ENCODE results near the gene DPYSL5.

DPYSL5 gene

GRCh38 chr2:26845021-26845420 is 2.9 kb upstream of the DPYSL5 start:
- 70% methylated on average over 6 of the region's 8 CpGs for WGBS (ENCODE audit: insufficient coverage)
- H3K4me3 ChIP-seq (ENCODE audit: control insufficient read depth in 1 of 7, extremely low read depth in 1 of 7, insufficient read depth in 4 of 7, low read depth in 2 of 7, low read length in 6 of 7): no peak overlapping the region
- H3K36me3 ChIP-seq (ENCODE audit: control insufficient read depth in 4 of 4, insufficient read depth in 4 of 4, low read length in 3 of 4): no peaks in the 10 kb centered on the region
- no peaks in the 10 kb centered on the region for H3K9me3 ChIP-seq (ENCODE audit: control extremely low read depth in 1 of 5, control insufficient read depth in 4 of 5, insufficient read depth in 2 of 5, low read depth in 1 of 5, low read length in 4 of 5)
- H3K27ac ChIP-seq (ENCODE audit: insufficient read depth in 1 of 2, low read depth in 1 of 2, low read length in 2 of 2, poor library complexity in 1 of 2, severe bottlenecking in 2 of 2): no peak overlapping the region
- CTCF ChIA-PET: interaction anchor here (0.9 to 7.2 kb wide), 17 partner anchors 9 to 248 kb away, joined by 3 to 89 read pairs (median 8); no protein-coding TSS in a partner anchor
- peaks cover 0 to 34% (median 27%) of the 10 kb centered on the region in 4 experiments for H3K4me1 ChIP-seq (ENCODE audit: control extremely low read depth in 1 of 4, control insufficient read depth in 4 of 4, insufficient read depth in 4 of 4, low read length in 3 of 4)
- no peak for DNase-seq
- POLR2A ChIA-PET: interaction anchor here (0.6 kb wide), 1 partner anchor 8 kb away, joined by 3 read pairs; no protein-coding TSS in a partner anchor
- peaks cover 3 to 65% (median 21%) of the 10 kb centered on the region in 5 experiments for H3K27me3 ChIP-seq (replicated peaks in 2 of 5; ENCODE audit: control insufficient read depth in 4 of 5, insufficient read depth in 5 of 5, low read length in 4 of 5)

- Histone ChIP-seq H3K27me3 (replicated peaks in 2 of 5; ENCODE audit: control insufficient read depth in 4 of 5, insufficient read depth in 5 of 5, low read length in 4 of 5) (peaks cover 14 to 78% (median 32%) of the 10 kb centered on the region in 5 experiments), H3K27ac (ENCODE audit: insufficient read depth in 1 of 2, low read depth in 1 of 2, low read length in 2 of 2, poor library complexity in 1 of 2, severe bottlenecking in 2 of 2) (no peak overlapping the region), H3K36me3 (ENCODE audit: control insufficient read depth in 4 of 4, insufficient read depth in 4 of 4, low read length in 3 of 4) (no peaks in the 10 kb centered on the region), H3K4me3 (ENCODE audit: control insufficient read depth in 1 of 7, extremely low read depth in 1 of 7, insufficient read depth in 4 of 7, low read depth in 2 of 7, low read length in 6 of 7) (peak overlapping the region in 2 of 7 experiments; percentile 31 to 44), H3K9me3 (ENCODE audit: control extremely low read depth in 1 of 5, control insufficient read depth in 4 of 5, insufficient read depth in 2 of 5, low read depth in 1 of 5, low read length in 4 of 5) (no peaks in the 10 kb centered on the region), H3K4me1 (ENCODE audit: control extremely low read depth in 1 of 4, control insufficient read depth in 4 of 4, insufficient read depth in 4 of 4, low read length in 3 of 4) (peaks cover 0 to 35% (median 27%) of the 10 kb centered on the region in 4 experiments)
- ChIA-PET CTCF (interaction anchor here (0.6 to 7.2 kb wide), 39 partner anchors 8 to 249 kb away, joined by 3 to 89 read pairs (median 5); no protein-coding TSS in a partner anchor), POLR2A (no interaction called here)
- 11% methylated on average over 27 of the region's 39 CpGs for WGBS (ENCODE audit: insufficient coverage)
- DNase-seq: peak; percentile 75 to 86 (median 84)
Observed at GRCh38 chr2:26846334-26847306, 1.3 kb upstream of the DPYSL5 start.

DNA sequence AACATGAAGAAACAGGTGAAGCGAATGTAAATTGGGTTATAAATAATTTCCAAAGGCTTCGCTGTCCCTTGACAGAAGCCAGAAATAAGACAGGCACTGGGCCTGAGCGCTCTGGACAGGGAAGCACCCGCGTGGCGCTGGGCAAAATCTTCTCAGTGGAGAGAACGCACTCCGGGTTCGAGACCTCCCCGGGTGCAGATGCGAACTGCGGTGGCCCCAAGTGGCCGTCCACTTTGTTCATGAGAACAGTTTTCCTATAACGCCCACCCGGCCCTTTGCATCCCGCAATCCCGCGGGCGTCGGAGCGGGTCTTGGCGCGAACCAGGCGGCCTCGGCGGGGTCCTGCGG is 651 bp upstream of the DPYSL5 start:
- ChIA-PET POLR2A (no interaction called here), CTCF (interaction anchor here (0.6 to 7.2 kb wide), 20 partner anchors 9 to 170 kb away, joined by 3 to 89 read pairs (median 6); no protein-coding TSS in a partner anchor)
- peak in 1 of 3 donors; percentile 6 for DNase-seq
- no peaks in the 10 kb centered on the region for H3K9me3 ChIP-seq (ENCODE audit: control extremely low read depth in 1 of 5, control insufficient read depth in 4 of 5, insufficient read depth in 2 of 5, low read depth in 1 of 5, low read length in 4 of 5)
- H3K36me3 ChIP-seq (ENCODE audit: control insufficient read depth in 4 of 4, insufficient read depth in 4 of 4, low read length in 3 of 4): no peaks in the 10 kb centered on the region
- peaks cover 0 to 35% (median 27%) of the 10 kb centered on the region in 4 experiments for H3K4me1 ChIP-seq (ENCODE audit: control extremely low read depth in 1 of 4, control insufficient read depth in 4 of 4, insufficient read depth in 4 of 4, low read length in 3 of 4)
- H3K27ac ChIP-seq (ENCODE audit: insufficient read depth in 1 of 2, low read depth in 1 of 2, low read length in 2 of 2, poor library complexity in 1 of 2, severe bottlenecking in 2 of 2): no peak overlapping the region
- WGBS (ENCODE audit: insufficient coverage): 3% methylated on average over 21 of the region's 27 CpGs
- peak overlapping the region in 5 of 7 experiments; percentile 47 to 68 (median 64) for H3K4me3 ChIP-seq (ENCODE audit: control insufficient read depth in 1 of 7, extremely low read depth in 1 of 7, insufficient read depth in 4 of 7, low read depth in 2 of 7, low read length in 6 of 7)
- peaks cover 15 to 84% (median 33%) of the 10 kb centered on the region in 5 experiments for H3K27me3 ChIP-seq (replicated peaks in 2 of 5; ENCODE audit: control insufficient read depth in 4 of 5, insufficient read depth in 5 of 5, low read length in 4 of 5)

DNA sequence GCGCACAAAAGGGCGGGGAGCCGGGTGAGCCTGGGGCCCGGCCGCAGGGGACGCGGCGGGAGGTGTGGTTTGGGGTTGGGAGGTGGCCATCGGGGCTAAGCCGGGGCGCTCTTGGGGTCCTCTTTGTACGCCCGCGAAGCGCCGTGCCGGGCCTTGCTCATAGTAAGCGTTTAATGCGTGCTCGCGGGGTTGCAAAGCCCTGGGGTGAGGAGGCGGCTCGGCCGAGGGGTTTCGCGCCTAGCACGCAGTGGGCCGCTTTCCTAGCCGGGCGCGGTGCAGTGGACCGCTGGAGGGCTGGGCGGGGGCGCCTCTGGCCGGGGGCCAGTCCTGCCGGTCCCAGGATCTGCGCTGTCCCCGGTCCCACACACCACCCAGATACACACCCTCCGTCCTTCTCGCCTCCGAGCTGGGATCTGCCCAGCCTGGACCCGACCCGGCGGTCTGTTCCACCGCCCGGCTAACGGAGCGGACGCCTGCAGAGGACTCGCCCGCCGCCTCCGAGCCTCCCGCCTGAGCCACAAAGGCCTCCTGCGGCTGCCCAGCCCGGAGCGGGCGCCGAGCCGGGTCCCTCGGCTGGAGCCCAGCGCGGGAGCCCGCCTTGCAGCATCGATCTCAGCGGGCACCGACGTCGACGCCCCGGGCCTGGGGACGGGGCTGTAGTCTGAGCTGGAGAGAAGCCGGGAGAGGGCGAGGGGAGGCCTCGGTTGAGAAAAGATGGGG is 564 bp downstream of the DPYSL5 start:
- ChIA-PET CTCF (interaction anchor here (0.9 to 7.2 kb wide), 6 partner anchors 57 to 100 kb away, joined by 4 to 89 read pairs (median 6); no protein-coding TSS in a partner anchor), POLR2A (no interaction called here)
- no peaks in the 10 kb centered on the region for H3K9me3 ChIP-seq (ENCODE audit: control extremely low read depth in 1 of 5, control insufficient read depth in 4 of 5, insufficient read depth in 2 of 5, low read depth in 1 of 5, low read length in 4 of 5)
- no peak overlapping the region for H3K27ac ChIP-seq (ENCODE audit: insufficient read depth in 1 of 2, low read depth in 1 of 2, low read length in 2 of 2, poor library complexity in 1 of 2, severe bottlenecking in 2 of 2)
- DNase-seq: peak in 1 of 3 donors; percentile 33
- peak overlapping the region in 6 of 7 experiments; percentile 32 to 68 (median 57) for H3K4me3 ChIP-seq (ENCODE audit: control insufficient read depth in 1 of 7, extremely low read depth in 1 of 7, insufficient read depth in 4 of 7, low read depth in 2 of 7, low read length in 6 of 7)
- WGBS (ENCODE audit: insufficient coverage): under 1% methylated on average over 57 of the region's 75 CpGs
- no peaks in the 10 kb centered on the region for H3K36me3 ChIP-seq (ENCODE audit: control insufficient read depth in 4 of 4, insufficient read depth in 4 of 4, low read length in 3 of 4)
- peaks cover 0 to 35% (median 27%) of the 10 kb centered on the region in 4 experiments for H3K4me1 ChIP-seq (ENCODE audit: control extremely low read depth in 1 of 4, control insufficient read depth in 4 of 4, insufficient read depth in 4 of 4, low read length in 3 of 4)
- H3K27me3 ChIP-seq (replicated peaks in 2 of 5; ENCODE audit: control insufficient read depth in 4 of 5, insufficient read depth in 5 of 5, low read length in 4 of 5): peaks cover 24 to 90% (median 33%) of the 10 kb centered on the region in 5 experiments

DNA sequence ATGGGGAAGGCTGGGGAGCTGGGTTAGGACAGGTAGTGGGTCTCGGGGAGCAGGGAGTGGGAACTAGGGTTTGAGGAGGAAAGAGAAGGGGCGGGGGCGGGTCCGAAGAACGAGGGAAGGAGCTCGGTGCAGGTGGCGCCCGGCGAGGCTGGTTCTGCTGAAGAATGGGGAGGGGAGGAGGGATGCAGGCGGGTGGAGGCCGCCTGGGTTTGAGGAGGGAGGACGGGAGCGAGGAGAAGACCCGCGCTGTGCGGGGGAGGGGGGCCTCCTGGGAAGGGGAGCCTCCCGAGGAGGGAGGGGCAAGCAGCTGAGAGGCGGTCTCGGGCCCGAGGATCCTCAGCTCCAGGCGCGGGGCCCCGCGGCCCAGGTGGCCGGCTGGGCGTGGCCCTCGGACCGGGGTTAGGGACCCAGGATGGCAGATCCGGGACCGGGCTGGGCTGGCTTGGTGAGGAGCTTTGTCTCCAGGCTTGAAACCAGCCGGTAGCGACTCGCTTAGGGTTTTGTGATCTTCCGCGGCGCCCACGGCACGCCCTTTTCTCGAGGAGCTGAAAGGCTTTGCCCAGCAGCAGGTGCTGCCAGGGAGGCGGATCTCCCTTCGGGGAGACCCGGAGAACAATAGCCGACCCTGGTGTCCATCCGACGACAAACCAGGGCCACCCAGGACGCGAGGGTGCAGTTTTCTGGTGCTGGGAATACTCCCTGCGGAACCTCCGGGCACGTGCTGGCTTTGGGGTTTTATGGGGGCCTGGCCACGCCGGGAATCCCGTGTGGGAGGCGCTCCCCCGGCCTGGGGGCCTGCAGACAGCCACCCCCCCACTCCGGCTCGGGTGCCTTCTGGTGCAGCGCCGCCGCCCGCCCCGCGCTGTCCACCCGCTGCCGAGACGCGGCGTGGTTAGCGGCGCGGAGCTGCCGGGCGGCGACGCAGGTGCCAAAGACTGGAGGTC is 1.4 kb downstream of the DPYSL5 start:
- Histone ChIP-seq H3K4me1 (ENCODE audit: control extremely low read depth in 1 of 4, control insufficient read depth in 4 of 4, insufficient read depth in 4 of 4, low read length in 3 of 4) (peaks cover 0 to 35% (median 27%) of the 10 kb centered on the region in 4 experiments), H3K4me3 (ENCODE audit: control insufficient read depth in 1 of 7, extremely low read depth in 1 of 7, insufficient read depth in 4 of 7, low read depth in 2 of 7, low read length in 6 of 7) (peak overlapping the region in 4 of 7 experiments; percentile 2 to 66 (median 54)), H3K27ac (ENCODE audit: insufficient read depth in 1 of 2, low read depth in 1 of 2, low read length in 2 of 2, poor library complexity in 1 of 2, severe bottlenecking in 2 of 2) (no peak overlapping the region), H3K27me3 (replicated peaks in 2 of 5; ENCODE audit: control insufficient read depth in 4 of 5, insufficient read depth in 5 of 5, low read length in 4 of 5) (peaks cover 24 to 87% (median 33%) of the 10 kb centered on the region in 5 experiments), H3K9me3 (ENCODE audit: control extremely low read depth in 1 of 5, control insufficient read depth in 4 of 5, insufficient read depth in 2 of 5, low read depth in 1 of 5, low read length in 4 of 5) (no peaks in the 10 kb centered on the region), H3K36me3 (ENCODE audit: control insufficient read depth in 4 of 4, insufficient read depth in 4 of 4, low read length in 3 of 4) (no peaks in the 10 kb centered on the region)
- ChIA-PET CTCF (interaction anchor here (0.9 to 1.9 kb wide), 9 partner anchors 16 to 112 kb away, joined by 3 to 8 read pairs (median 4); no protein-coding TSS in a partner anchor), POLR2A (no interaction called here)
- 2% methylated on average over 48 of the region's 75 CpGs for WGBS (ENCODE audit: insufficient coverage)
- DNase-seq: peak in 2 of 3 donors; percentile 33 to 42

DNA sequence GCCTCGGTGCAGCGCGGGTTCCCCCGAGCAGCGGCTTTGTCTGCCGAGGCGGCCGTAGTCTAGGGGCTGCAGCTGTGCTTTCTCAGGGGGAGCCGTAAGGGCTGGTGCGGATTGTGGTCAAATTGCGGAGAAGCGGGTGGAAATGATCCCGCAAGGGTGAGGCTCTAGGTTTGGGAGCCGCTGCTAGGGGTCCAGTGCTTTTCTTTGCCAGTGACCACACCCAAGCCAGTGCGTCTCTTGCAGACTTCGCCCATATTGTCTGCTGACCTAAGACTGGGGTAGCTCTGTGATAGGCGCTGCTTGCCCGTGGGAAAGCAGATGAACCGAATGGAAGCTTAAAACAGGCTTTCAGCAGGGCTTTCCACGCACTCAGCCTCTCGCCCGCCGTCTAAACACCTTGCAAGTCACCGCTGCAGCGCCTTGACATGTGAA is 2.1 kb downstream of the DPYSL5 start:
- peaks cover 0 to 35% (median 27%) of the 10 kb centered on the region in 4 experiments for H3K4me1 ChIP-seq (ENCODE audit: control extremely low read depth in 1 of 4, control insufficient read depth in 4 of 4, insufficient read depth in 4 of 4, low read length in 3 of 4)
- DNase-seq: peak in 1 of 3 donors; percentile 32
- no peak overlapping the region for H3K27ac ChIP-seq (ENCODE audit: insufficient read depth in 1 of 2, low read depth in 1 of 2, low read length in 2 of 2, poor library complexity in 1 of 2, severe bottlenecking in 2 of 2)
- ChIA-PET CTCF (interaction anchor here (1.1 to 3.9 kb wide), 8 partner anchors 11 to 112 kb away, joined by 3 to 16 read pairs (median 5); no protein-coding TSS in a partner anchor), POLR2A (no interaction called here)
- peaks cover 24 to 83% (median 33%) of the 10 kb centered on the region in 5 experiments for H3K27me3 ChIP-seq (replicated peaks in 2 of 5; ENCODE audit: control insufficient read depth in 4 of 5, insufficient read depth in 5 of 5, low read length in 4 of 5)
- H3K4me3 ChIP-seq (ENCODE audit: control insufficient read depth in 1 of 7, extremely low read depth in 1 of 7, insufficient read depth in 4 of 7, low read depth in 2 of 7, low read length in 6 of 7): peak overlapping the region in 1 of 7 experiments; percentile 64
- no peaks in the 10 kb centered on the region for H3K9me3 ChIP-seq (ENCODE audit: control extremely low read depth in 1 of 5, control insufficient read depth in 4 of 5, insufficient read depth in 2 of 5, low read depth in 1 of 5, low read length in 4 of 5)
- H3K36me3 ChIP-seq (ENCODE audit: control insufficient read depth in 4 of 4, insufficient read depth in 4 of 4, low read length in 3 of 4): no peaks in the 10 kb centered on the region
- 35% methylated on average over 24 of the region's 25 CpGs for WGBS (ENCODE audit: insufficient coverage)
